ENCODE data around the gene ADPRHL1.

ADPRHL1 gene

DNA sequence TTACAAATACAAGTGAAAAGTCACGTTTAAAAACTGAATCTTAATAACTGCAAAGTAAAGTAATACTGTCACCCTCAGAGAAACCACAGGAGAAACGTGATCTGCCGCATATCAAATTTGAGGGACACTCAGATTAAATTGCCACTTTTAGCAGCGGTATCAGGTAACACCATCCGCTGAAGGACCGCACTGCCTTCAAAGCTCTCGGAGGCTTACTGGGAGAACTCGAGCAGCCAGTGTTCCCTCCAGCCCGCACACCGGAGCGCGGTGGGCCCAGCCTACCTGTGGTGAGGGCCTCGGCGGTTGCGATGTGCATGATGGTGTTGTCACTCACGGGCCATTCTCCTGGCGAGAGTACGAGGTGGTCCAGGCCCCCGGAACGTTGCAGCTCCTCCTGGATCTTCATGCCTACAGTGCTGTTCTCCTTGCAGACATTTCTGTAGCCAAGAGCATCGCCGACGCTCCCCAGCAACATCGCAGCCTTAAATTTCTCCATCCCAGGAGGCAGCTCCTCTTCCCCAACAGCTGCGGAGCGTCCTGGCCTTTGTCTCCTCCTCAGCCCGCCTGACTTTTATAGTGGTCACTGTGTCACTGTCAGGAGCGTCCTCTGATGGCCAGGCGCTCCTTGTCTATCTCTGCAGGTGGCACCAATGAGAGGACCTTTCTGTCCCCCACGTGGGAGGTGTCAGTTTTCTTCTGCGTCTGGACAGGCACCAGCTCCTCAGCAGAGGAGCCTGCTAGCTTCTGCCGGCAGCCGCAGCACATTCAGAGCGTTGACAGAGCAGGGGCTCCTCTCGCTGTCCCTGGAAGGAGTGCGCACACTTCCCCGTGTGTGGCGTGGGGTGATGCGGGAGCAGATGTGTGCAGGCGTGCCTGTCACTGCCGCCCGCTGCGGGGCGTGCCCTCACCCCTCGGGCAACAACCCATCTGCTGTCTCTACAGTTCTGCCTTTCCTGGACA lies at the start of gene ADPRHL1:
Gene ADPRHL1 (minus strand): TSS at position 547 of the 960 bp plus-strand sequence. CDS start 51 bp downstream, at position 496.
- no peak for DNase-seq

DNA sequence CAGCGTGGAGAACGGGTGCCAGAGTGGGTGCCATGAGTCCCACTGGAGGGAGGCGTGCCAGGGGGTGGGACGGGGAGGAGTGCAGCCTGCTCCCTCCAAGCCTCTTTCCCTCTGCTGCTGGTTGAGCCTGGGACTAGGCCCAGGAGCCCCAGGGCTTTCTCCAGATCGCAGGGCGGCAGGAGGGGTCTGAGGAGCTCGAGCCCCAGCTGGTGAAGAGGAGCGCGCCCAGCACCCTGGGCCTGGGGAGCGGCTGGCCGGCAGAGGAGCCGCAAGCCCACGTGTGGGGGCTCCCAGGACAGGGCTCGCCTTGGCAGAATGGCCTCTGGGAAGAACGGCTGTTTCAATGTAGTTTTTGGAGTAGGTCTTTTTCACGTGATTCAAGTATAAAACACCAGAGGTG lies 49.4 kb upstream of the ADPRHL1 start:
- DNase-seq, result no peak

DNA sequence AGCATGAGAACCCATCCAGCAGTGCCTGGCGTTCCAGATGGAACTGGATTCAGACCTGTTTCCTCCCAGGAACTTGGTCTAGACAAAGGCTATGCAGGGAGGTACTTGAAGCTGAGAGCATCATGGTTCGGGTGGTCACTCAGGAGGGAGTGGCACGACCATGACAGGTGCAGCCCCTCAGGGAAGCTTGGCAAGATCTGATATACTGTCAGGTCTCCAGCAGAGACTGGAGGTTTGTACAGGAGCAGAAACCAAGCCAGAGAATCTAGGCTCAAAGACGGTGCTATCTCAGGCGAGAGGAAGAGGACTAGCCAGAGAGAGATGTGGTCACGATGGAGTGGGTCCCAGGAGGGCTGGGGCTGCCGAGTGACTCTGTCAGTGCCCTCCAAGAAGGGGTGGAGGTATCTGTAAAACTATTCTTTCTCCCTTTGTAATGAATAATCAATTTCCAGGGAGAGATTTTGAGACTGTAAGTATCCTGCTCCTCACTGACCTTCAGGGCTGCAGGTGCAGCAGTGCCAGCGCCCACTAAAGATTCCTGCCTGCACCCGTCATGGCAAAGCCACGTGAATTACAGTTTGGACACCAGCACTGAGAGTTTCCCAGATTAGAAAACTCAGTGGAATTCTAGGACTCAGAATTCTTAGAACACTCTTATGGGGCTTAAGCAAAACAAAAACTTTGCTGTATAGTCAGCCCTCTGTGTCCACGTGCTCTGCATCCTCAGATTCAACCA lies 47.4 kb upstream of the ADPRHL1 start:
- no peak for DNase-seq

DNA sequence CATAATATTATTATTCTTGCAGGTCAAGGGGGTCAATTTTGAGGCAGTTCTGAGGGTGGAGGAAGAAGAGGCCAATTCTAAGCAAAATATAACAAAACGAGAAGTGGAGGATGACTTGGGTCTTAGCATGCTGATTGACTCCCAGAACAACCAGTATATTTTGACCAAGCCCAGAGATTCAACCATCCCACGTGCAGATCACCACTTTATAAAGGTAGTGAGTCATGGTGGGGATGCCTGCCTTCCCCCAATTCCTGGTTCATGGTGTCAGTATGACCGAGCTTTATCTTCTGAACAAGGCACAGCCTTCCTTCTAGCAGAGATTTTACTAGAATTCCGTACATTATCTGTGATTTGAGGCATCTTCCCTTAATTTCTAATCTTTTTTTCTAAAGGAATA lies 46.6 kb upstream of the ADPRHL1 start:
- DNase-seq, result no peak

DNA sequence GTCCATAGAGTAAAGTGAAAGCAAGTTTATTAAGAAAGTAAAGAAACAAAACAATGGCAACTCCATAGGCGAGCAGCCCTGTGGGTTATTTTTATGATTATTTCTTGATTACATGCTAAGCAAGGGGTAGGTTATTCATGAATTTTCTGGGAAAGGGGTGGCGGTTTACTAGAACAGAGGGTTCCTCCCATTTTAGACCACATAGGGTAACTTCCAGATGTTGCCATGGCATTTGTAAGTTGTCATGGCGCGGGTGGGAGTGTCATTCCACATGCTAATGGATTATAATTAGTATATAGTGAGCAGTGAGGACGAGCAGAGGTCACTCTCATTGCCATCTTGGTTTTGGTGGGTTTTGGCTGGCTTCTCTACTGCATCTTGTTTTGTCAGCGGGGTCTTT lies 45.6 kb upstream of the ADPRHL1 start:
- DNase-seq, result no peak

DNA sequence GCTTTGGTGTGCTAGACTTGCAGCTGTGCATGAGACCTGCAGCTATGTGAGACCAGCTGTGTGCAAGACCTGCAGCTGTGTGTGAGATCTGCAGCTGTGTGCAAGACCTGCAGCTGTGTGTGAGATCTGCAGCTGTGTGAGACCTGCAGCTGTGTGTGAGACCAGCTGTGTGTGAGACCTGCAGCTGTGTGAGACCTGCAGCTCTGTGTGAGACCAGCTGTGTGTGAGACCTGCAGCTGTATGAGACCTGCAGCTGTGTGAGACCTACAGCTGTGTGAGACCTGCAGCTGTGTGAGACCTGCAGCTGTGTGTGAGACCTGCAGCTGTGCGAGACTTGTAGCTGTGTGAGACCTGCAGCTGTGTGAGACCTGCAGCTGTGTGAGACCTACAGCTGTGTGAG lies 43.9 kb upstream of the ADPRHL1 start:
- no peak for DNase-seq

DNA sequence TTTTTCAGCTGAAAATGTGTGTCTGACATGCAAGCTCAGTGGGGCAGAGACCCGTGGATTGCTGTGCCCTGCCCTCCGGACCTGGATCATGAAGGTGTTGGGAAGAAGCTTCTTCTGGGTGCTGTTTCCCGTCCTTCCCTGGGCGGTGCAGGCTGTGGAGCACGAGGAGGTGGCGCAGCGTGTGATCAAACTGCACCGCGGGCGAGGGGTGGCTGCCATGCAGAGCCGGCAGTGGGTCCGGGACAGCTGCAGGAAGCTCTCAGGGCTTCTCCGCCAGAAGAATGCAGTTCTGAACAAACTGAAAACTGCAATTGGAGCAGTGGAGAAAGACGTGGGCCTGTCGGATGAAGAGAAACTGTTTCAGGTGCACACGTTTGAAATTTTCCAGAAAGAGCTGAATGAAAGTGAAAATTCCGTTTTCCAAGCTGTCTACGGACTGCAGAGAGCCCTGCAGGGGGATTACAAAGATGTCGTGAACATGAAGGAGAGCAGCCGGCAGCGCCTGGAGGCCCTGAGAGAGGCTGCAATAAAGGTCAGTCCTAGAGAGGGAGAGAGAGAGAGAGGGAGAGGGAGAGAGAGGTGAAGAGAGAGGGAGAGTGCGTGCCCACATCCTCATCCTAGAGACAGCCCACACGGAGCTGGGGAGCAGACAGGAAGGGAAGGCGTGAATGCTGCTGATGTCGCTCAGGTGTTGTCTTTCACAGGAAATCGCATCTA lies 42.4 kb upstream of the ADPRHL1 start:
- DNase-seq, result no peak

DNA sequence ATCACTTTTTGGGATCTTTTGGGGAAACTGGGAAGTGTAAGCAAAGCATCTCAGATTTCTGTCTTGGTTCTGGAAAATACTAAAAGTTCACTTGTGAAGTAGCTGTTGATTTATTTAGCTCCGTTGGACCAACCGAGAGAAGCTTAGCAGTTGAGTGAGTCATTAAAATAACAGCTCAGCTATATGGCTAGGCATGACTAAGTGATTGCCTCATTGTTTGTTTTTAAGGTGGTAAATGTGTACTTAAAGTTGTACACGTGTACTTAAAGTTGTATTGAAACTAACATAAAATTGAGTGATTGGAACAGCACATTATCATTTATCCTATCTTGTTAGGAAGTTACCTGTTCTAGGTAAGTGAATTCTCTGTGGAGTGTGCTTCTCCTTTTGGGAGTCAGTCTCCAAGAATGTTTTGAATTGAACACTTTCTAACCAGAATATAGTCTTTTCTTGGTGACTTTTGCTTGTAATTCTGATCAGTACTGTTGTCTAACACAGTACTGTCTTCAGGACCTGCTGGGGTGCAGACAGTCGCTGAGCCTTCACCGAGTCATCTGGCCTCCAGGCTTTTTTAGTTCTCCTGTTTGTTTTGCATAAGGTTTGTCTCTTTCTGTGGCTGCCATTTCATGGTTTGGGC lies 40.1 kb upstream of the ADPRHL1 start:
- no peak for DNase-seq

DNA sequence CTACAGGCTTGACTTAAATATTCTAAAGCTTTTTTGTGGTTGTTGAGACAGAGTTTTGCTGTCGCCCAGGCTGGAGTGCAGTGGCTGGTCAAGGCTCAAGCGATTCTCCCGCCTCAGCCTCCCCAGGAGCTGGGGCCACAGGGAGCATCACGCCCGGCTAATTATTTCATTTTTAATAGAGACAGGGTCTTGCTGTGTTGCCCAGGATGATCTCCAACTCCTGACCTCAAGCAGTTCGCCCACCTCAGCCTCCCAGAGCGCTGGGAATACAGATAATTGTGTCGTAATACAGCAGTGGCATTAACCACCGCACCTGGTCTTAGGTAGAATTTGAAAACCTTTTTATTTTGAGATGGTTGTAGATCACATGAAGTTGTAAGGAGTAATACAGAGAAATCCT lies 38.7 kb upstream of the ADPRHL1 start:
- no peak for DNase-seq

DNA sequence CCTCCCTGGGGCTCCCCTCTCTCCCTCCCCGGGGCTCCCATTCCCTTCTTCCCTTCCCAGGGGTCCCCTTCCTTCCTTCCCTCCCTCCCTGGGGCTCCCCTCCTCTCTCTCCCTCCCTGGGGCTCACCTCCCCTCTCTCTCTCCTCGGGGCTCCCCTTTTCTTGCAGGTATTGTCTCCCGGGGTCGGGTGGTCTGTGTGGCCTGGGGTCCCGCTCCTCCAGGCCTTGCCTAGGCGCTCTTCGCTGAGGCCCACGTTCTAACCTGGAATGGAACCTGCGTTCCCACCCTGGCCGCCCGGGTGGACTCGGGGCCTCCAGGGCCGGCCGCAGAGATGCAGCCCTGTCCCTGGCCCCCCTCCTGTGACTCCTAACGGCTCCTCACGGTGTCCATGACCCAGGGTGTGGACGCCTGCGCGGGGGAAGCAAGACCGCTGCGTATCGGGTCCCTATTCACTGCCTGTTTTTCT lies 38.2 kb upstream of the ADPRHL1 start:
- DNase-seq, result no peak

DNA sequence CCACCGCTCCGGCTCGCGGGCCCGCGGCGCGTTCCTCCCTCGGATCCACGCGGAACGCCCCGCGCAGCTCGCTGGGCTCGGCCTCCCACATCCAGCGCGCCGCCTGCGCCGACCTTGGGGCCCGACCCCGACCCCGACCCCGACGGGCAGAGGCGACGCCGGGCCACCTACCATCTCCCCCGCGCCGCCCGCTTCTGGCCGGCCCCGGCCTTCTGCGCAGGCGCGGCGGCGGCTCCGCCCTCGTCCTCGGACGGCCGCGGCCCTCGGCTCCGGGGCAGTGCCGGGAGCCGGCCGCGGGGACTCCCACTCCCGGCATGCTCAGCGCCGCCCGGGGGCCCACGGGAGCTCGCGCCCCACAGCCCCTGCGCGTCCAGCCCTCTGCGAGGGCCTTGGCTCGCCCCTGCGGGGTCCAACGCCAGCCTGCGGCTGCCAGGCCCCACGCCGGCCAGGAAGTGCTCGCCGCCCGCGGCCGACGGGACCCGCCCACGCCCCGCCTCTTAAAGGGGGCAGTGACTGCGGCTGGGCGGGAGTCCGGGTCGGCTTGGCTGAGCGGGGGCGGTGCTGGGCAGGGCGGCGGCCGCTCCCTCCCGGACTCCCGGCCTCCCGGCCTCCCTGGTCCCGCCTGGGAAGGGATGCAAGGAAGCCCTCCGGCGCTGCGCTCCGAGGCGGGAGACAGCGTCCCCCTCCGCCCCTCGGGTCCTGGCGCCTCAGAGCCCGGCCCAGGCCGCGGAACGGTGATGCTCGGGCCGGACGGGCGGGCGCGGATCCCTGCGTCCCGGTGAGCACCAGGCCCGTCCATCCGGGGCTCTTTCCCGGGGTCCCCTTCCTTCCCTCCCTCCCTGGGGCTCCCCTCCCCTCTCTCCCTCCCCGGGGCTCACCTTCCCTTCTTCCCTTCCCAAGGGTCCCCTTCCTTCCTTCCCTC lies 37.5 kb upstream of the ADPRHL1 start, which contains the start of gene DCUN1D2:
Gene DCUN1D2 (minus strand): TSS at position 216 of the 922 bp plus-strand sequence. CDS start 42 bp downstream, at position 174.
- peak; percentile 60 for DNase-seq

DNA sequence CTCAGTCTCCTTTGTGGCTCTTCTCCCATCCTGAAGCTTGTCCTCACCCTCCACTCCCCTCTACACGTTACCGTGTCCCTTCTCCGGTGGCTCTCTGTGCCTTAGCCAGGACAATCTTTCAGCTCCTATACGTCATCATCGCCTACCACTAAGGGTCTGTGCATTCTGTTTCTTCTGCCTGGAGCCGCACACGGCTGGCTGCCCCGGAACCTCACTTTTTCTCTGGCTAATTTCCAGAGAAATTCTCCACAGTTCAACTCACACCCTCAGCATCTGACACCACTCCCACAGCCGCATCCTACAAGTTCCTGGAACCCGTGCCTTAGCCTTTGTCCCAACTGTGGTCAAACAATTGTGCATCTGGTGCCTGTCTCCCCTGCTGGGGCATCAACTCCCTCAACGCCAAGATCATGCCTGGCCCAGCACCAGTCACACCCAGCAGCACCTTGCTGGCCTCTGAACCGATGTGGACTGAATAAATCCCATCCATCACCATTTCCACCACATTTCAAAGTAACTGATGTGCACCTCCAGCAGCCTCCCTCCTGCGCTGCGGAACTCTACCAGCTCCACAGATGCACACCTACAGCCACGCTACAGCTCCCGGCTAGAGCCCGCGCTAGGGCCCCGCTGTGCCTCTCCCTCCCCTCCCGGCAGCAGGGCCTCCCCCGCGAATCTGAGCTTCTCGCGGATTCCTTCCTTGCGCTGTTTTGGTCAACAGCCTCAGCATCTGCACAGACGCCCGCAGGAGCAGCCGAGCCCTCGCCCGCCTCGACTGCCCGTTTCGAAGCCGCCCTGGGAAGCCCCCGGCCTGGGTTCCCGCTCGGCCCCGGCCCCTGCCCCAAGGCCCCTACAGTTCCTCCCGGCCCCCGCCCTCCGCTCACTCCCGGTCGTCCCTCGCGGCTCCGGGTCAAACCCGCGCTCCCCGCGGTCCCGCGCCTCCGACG lies 36.5 kb upstream of the ADPRHL1 start:
- DNase-seq, result peak; percentile 22

DNA sequence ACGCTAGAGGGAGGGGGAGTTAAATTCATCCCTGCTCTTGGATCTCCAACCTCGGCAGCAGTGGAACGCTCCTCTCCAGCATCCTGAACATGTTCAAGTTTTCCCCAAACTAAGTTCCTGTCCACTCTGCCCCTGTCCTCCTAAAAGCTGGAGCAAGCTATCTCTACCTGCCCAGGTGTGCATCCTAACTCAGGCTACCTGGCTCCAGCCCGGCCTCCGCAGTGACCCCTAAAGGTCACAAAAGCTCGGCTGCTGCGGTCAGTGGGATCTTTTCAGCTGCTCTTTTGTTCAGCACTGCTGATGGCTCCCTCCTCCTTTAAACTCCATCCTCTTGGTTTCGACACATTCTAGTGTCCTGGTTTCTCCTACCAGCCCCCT lies 35.9 kb upstream of the ADPRHL1 start:
- no peak for DNase-seq

DNA sequence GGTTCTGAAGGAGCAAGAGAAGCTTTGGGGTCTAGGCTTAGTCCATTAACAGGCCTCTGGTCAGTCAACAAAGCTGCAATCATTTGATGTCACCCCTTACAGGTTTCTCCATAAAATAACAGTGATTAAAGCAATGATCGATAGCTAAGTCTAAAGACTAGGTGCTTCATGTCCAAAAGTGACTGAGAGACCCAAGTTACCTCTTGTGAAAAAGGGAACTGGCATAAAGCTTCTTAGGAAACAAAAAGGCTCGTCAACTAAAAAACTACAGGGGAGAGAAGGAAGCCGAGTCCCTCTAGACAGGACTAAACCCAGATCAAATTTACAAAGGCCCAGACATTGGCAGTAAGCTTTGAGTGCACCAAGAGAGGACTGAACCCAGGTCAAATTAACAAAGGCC lies 35.0 kb upstream of the ADPRHL1 start:
- DNase-seq, result no peak

DNA sequence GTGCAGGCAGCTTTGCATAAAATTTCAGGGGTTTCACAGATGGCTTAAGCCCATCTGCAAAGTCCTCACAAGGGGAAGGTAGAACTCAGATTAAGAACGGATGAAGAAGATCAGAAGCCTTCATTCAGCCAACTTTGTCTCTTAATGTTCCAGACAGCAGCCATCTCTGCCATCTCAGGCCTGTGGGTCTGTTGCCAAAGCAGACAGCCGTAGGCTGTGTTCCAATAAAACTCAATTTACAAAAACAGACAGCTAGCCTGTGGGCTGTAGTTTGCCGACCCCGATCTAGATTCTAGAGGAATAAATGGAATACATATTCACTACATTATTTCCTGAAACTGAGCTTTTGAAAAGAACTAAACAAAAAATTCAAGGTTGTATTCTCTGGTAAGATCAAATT lies 33.4 kb upstream of the ADPRHL1 start:
- DNase-seq, result no peak

DNA sequence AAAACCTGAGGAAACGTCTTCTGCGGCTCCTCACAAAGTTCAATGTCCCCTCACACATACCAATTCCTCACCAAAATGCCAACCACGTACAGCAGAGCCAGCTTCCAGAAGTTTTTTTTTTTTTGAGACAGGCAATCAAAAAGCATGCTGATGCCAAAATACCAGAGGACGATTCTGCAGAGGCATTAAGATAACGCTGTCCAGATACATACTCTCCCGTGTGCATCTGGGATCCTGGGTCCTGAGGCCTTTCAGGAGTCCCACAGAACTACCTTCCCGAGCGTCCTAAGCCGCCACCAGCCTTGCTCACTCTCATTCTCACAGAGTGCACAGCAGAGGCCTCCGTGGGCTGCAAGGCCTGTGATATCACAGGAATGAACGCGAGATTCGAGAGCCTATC lies 32.3 kb upstream of the ADPRHL1 start:
- DNase-seq, result no peak

DNA sequence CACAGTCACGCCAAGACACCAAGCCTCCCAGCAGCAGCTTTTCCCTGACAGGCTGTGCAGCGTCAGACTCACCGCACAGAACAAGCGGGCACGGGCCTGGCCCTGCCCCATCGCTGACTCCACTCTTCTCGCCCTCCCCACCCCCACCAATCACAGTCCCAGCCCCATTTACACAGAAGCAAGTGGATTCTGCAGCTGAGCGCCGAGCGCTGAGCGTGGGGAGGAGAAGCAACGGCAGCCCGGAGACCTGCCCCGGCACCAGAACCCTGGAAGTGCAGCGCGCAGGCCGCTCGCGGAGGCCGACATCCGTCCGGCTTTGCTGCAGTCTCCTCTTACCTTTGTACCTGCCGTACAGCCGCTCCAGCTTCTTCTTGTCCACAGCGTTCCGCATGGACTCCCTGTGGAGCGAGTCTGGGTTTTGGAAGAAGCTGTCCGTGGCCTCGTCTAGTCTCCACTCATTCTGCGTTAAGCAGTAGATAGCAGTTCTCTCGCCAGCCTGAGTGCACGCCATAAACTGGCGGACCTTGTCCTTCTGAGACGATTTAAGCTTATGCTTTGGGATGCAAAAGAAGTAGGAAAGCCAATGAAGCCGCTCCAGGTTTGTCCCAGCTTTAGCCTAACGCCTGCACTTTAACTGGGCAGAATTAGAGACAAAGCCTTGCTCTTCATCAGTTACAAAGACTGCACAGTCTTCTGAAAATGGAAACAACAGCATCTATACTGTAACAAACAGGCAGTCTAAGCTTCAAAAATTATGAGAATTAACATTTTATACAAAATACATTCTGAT lies 30.4 kb upstream of the ADPRHL1 start:
- DNase-seq, result no peak

DNA sequence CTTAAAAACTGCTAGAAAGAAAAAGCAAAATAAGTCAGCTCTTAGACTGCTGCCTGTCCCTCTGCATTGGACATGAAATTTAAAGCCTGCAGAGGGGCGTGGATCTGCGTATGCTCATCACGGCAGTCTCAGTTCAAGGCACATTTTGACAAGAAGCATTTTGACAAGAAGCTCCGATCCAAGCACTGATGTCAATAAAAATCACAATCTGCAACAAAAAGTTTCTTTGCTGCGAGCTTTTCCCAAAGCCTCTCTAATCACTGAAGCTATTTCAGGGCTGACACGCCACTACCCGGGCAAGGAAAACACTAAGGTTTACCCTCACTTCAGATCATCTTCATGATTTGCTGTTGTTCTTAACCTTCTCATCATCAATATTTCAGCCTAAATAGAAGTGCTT lies 29.8 kb upstream of the ADPRHL1 start:
- no peak for DNase-seq

DNA sequence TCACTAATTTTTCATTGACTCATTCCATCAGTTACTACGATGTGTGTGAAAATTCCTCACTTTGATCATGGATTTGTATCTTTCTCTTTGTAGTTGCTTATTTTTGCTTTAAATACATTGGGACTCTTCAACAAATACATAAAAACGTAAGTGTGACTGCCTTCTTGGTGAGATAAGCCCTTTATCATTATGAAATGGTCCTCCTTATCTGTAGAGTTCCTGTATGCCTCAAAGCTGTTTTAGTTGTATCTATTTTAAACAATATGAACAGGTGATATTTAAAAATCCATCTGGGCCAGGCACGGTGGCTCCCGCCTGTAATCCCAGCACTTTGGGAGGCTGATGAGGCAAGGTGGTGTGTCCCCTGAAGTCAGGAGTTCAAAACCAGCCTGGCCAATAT lies 25.9 kb upstream of the ADPRHL1 start:
- DNase-seq, result no peak

DNA sequence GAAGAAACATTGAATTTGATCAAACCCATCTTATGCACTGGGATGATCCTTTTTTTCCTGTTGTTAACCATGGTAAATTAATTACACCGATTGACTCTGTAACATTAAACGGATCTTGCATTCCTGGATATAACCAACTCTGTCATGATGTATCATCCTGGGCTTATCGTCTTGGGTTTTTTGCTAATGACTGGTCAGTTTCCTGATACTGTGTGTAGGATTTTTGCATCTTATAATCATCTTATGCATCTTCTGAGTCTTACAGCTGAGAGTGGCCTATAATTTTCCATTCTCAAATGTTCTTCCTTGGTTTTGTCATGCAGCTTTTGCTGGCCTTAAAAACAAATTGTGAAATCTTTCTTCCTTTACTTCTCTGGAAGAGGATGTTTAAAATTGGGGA lies 24.4 kb upstream of the ADPRHL1 start:
- DNase-seq, result no peak
